NCI-H82 treated with DMSO at 0.1 percent for 48 hours (cell line): ENCODE data around the gene FAHD2B.
"Not testable (repeated sequence)": the region's sequence is repeated elsewhere in the genome, so short reads cannot be mapped to it uniquely, and the experiment has no call there.

Experiments used
- DNase-seq: peaks from one replicate; lab custom pipeline; 2025; ENCODE audit not compliant: unreplicated experiment; lab: John Stamatoyannopoulos, UW

Gene FAHD2B

DNA sequence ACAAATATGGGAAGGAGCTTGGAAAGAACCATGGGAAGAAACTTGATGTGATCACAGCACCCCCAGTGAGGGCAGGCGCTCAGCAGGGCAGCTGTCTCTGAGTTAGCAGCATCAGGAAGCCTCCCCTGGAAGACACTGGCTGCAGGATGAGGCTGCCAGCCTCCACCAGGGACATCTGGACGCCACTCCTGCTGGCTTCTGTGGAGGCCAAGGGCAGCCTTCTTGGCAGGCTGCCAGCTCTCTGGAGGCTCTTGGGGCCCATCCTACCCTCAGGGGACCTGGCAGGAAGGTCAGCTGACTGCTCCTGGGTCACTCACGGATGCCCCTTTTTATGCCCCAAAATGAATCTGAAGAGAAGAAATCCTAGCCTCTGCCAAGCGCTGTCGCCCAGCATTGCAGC lies 26.0 kb downstream of the FAHD2B start:
- not testable (repeated sequence) for DNase-seq

DNA sequence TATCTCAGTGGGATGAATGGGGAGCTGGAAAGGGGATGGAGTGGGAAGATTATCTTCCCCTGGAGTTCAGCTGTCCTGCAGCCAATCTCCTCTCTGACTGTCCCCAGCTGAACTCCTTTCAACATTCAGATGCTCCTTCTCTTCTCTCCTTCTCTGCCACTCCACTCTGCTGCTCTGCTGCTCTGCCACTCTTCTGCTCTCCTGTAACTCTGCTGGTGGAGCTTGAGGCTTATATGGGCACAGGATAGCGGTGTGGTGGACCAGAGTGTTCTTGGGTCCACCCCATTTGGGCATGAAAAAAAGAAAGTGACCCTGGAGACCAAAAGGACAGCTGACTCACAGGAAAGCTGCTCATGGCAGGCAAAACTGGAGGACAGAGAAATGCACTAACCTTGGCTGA lies 26.6 kb downstream of the FAHD2B start:
- DNase-seq, result no peak

DNA sequence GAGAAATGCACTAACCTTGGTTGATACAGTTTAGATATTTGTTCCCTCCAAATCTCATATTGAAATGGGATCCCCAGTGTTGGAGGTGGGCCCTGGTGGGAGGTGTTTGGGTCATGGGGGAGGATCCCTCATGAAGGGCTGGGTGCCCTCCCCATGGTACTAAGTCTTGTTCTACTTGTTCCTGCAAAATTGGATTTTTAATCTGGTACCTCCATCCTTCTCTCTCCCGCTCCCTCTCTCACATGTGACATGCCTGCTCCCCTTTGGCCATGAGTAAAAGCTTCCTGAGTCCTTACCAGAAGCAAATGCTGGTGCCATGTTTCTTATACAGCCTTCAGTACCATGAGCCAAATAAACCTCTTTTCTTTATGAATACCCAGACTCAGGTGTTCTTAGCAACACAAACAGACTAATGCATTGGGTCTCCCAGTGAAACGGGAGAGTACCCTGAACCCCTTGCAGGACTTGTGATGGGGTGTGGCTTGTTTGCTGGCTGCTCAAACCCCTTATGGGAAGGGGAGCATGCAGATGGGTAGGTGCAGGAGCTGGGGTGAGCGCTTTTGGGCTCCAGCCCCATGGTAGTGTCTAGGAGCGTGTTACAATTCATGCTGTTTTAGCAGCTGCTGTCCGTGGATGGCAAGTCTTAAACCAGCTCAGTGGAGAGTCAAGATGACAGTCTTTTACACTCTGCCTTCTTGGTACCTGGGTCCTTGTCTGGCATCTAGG lies 27.2 kb downstream of the FAHD2B start:
- no peak for DNase-seq

DNA sequence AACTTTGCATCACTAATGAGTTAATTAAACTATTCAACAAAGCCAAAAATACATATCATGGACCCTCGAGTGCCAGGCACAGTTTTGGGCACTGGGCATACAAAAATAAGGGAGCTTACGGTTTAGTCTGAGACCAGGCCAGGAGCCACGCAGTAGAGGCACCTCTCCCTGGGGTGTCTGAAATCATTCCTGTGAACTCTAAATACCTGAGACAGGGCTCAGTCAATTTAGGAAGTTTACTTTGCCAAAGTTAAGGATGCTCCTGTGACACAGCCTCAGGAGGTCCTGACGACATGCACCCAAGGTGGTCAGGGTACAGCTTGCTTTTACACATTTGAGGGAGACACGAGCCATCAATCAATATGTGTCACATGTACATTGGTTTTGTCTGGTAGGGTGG lies 28.7 kb downstream of the FAHD2B start:
- DNase-seq, result not testable (repeated sequence)

DNA sequence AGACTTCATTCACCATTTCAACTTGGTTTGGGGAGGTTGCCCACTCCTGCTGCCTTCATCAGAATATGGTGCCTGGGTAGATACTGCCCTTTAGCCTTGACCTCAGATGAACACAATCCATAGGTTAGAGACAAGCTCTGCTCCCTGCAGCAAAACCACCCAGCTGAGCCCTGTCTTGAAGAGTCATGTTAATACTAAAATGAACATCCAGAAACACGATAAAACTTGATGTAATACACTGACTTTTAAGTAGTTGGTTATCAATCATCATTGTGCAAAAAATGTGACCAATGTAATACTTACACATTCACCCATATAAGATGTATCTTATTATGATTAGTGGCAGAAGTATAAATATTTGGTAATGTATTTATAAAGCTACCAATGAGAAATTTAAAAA lies 32.7 kb downstream of the FAHD2B start:
- not testable (repeated sequence) for DNase-seq

DNA sequence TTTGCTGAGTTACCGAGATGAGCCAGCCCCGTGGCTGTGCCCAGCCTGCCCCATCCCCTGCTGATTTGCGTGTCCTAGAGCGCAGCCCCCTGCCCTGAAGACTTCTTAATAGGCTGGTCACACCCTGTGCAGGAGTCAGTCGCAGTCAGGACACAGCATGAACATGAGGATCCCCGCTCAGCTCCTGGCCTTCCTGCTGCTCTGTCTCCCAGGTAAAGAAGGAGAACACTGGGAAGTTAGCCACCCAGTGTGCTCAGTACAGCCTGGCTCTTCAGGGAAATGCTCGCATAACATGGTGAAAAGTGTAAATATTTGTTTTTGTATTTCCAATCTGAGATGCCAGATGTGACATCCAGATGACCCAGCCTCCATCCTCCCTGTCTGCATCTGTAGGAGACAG lies 34.9 kb downstream of the FAHD2B start:
- DNase-seq, result not testable (repeated sequence)

DNA sequence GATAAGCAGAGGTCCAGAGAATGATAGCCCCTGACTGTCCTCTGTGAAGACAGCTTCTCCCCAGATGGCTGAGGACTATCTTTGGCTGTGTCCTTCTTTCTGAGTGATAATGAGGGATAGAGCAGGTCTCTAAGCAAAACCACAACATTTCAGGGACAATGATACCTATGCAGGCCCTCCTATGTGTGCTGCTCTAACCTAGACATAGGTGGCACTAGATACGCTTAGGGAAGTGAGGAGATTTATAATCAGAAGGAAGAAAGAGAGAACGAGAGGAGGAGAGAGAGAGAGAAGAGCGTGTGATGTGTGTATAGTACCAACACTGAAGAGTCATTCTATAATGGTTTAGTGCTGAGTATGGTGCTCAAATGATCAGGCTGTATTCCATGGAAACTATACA lies 38.5 kb downstream of the FAHD2B start:
- DNase-seq, result not testable (repeated sequence)

DNA sequence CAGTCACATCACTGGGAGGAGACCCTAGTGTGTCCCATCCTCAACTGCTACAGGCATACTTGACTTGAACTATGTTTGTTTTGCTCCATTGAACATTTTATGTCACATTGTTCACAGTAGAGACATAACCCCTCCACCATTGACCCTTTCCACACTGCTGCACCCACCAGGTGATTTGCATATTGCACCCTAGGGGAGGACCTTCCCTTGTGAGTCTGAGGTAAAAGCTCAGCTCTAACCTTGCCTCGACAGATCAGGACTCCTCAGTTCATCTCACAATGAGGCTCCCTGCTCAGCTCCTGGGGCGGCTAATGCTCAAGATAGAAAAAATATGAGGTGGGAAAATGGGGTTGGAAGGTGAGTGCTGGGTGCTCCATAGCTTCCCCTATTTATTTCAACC lies 44.6 kb downstream of the FAHD2B start:
- DNase-seq, result not testable (repeated sequence)

DNA sequence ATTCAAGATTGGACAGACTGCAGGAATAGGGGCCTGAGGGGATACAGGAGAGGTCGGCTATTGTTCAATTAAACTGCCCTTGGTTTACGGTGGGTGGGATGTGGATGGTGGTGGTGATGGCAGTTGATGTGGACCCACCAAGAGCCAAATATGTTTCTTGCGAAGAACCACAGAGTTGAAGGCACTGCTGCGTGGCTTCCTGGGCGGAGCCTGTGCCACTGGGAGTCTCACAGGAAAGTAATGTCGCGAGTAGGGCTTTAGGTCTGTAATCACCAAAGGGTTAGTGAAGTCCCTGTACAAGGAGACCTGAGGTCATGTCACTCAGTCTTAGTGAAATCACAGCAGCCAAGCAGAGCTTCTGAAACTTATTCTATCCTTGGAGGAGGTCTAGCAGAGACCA lies 46.2 kb downstream of the FAHD2B start:
- not testable (repeated sequence) for DNase-seq

DNA sequence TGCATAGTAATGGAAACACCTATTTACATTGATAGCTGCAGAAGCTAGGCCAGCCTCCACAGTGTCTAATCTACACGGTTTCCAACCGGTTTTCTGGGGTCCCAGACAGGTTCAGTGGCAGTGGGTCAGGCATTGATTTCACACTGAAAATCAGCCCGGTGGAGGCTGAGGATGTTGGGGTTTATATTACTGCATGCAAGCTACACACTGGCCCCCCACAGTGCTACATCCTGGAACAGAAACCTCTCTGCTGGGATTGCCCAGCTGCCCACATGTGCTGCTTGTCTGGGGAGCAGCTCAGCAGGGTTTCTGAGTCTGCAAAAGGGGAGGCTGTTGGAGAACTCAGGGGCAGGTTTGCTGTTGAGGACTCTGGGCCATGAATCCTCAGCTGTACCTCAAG lies 48.0 kb downstream of the FAHD2B start:
- not testable (repeated sequence) for DNase-seq

DNA sequence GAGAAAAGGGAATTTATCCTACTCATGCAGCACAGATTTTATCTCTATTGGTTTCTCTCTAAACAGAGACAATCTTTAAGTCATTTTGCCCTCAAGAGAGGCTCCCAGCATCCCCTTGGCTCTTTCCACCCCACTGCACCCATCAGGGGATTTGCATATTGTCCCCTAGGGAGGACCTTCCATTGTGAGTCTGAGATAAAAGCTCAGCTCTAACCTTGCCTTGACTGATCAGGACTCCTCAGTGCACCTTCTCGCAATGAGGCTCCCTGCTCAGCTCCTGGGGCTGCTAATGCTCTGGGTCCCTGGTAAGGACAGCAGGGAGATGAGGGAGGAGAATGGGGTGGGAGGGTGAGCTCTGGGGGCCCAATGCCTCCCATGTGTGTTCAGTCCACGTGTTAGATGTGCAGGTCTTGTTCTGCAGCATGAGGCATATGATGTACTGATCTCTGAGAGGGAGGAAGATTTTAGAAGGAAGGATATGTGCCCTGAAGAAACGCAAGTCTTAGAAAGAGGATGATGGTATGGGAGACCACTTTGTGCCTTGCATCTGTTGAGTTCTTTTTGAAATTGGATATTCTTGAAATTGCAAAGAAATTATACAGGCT lies 48.7 kb downstream of the FAHD2B start:
- not testable (repeated sequence) for DNase-seq
